Left lung (tissue), 10 donors: Measurements from ENCODE around the gene CYP11A1. TPM values are rescaled to one million over a fixed set of nuclear protein-coding genes. Genes with fewer than 3 reads are reported as not detected.
A peak's percentile ranks its signal among the peaks of the same experiment; 100 is the strongest.

Source experiments
- ATAC-seq: fragments of 200-7000 bp; cut with Tn5 transposase; one replicate; pipeline ENCODE4 v1.9.1; 2020; ENCODE audit warnings: moderate library complexity
- DNase-seq, 4 donors: peaks; one replicate each; pipeline ENCODE4 v3.0.0-alpha.2; 2013 to 2020
- H3K27ac ChIP-seq, 2 donors: fragments of 200-600 bp; sonication (generic) in 1 of 2; one replicate each; pipeline versions ENCODE4 v1.5.0 to v1.8.0; 2020 to 2021
- H3K27me3 ChIP-seq, 2 donors: fragments of 200-600 bp; sonication (generic) in 1 of 2; one replicate each; pipeline versions ENCODE4 v1.5.0 to v1.8.0; 2020 to 2021
- H3K36me3 ChIP-seq, 2 donors: fragments of 200-600 bp; sonication (generic) in 1 of 2; one replicate each; pipeline versions ENCODE4 v1.5.0 to v1.8.0; 2020 to 2021
- H3K4me1 ChIP-seq, 2 donors: fragments of 200-600 bp; one replicate each; pipeline ENCODE4 v1.8.0; 2021
- H3K4me3 ChIP-seq, 2 donors: fragments of 200-600 bp; sonication (generic) in 1 of 2; one replicate each; pipeline versions ENCODE4 v1.5.0 to v1.8.0; 2020 to 2021; ENCODE audit warnings: mild to moderate bottlenecking in 1 of 2
- H3K9me3 ChIP-seq, 2 donors: fragments of 200-600 bp; sonication (generic) in 1 of 2; one replicate each; pipeline versions ENCODE4 v1.5.0 to v1.8.0; 2020 to 2021
- CTCF ChIP-seq, 2 donors: fragments of 200-600 bp; sonication (generic) in 1 of 2; IDR thresholded peaks; one replicate each; pipeline versions ENCODE4 v1.5.0 to v1.8.0; 2021; ENCODE audit warnings: antibody characterized with exemption in 2 of 2
- intact Hi-C, 2 donors: fragments of 100-400 bp; cut with DNase I; formaldehyde crosslinking; loops; one replicate each; pipeline versions ENCODE4 v1.11.2 to v1.14.2; 2022
- polyA plus RNA-seq, 6 donors: library from polyadenylated mRNA; unstranded; fragments of 120-200 nt; gene quantifications; one replicate each; pipeline ENCODE4 v1.2.1, GENCODE V29; 2013; ENCODE audit not compliant: insufficient read length in 6 of 6
- total RNA-seq, 2 donors: library from RNA; stranded (reverse); fragmentation: NEBNext Ultra II Directional; extraction: Animal tissue kit (Norgen Biotek cat#: 25700); gene quantifications; one replicate each; pipeline ENCODE4 v1.2.1, GENCODE V29; 2021
- donor health status: DM: no; HTN: yes; CAD: no.
- donor health status: DM: no; HTN: no; CAD: no.

CYP11A1 gene
- total and polyA plus RNA-seq, 8 donors = 0.34 to 1.3 (median 0.61) TPM

DNA sequence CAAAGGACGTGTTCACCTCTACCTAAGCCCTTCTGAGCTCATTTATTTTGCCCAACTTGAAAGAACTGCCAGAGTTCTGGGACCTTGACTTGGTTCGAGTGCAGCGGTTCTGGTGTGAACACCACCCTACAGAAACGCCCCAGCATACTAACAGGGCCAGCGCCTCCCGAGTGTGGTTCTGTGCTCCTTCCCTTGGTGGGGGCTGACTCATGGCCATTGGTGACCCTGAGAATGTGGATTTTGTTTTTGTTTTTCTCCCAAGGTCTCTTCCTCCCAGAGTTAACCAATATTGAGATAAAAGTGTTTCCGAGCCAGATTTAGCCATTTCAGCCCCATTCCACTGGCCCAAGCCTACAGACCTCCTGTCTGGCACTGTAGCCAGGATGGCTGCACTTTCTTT is 38.4 kb upstream of the CYP11A1 start:
- Histone ChIP-seq H3K27ac (no peak overlapping the region), H3K27me3 (no peaks in the 10 kb centered on the region), H3K9me3 (no peaks in the 10 kb centered on the region), H3K4me3 (no peak overlapping the region), H3K4me1 (peaks cover 5 to 28% of the 10 kb centered on the region in 2 donors), H3K36me3 (peaks cover 0 to 9% of the 10 kb centered on the region in 2 donors)
- TF ChIP-seq CTCF (IDR thresholded peaks at IDR 0.05) = no peak
- no peak for DNase-seq
- intact Hi-C loops = no loop called here
- no peak for ATAC-seq

DNA sequence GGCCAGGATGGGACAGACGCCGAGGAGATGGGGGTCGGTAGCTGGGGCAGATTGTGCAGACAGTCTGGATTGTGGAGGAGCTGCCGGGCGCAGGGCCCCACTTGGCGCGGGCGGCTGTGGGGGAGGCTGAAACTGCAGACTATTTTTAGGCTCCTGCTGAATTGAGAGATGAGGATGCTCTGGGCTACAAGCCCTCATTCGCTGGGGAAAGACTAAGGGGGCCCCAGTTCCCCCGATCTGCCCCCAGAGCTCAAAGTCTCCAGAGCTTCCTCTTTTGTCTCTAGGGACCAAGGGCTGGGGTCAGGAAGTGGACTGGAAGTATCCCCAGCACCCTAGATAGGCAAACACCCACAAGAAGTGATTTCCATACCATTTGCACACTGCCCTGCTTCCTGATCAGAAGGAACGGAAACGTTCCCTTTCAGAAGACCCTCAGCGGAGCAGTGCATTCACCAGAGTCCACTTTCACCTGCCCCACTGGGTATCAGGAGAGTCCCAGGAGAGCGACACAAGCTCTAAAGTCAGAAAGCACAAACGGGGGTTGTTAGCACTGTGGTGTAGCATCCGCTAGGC is 36.6 kb upstream of the CYP11A1 start:
- Histone ChIP-seq H3K27me3 (peaks cover 0 to 8% of the 10 kb centered on the region in 2 donors), H3K4me3 (no peak overlapping the region), H3K36me3 (no peaks in the 10 kb centered on the region), H3K27ac (peak overlapping the region in 1 of 2 donors; percentile 72), H3K9me3 (no peaks in the 10 kb centered on the region), H3K4me1 (peaks cover 5 to 37% of the 10 kb centered on the region in 2 donors)
- intact Hi-C loops = no loop called here
- no peak for TF ChIP-seq CTCF (IDR thresholded peaks at IDR 0.05)
- DNase-seq (no peak), ATAC-seq (no peak)

- intact Hi-C loops = no loop called here
- TF ChIP-seq CTCF (IDR thresholded peaks at IDR 0.05) = no peak
- no peak overlapping the region for H3K4me3 ChIP-seq
- H3K36me3 ChIP-seq = no peaks in the 10 kb centered on the region
- peak overlapping the region in 1 of 2 donors; percentile 72 for H3K27ac ChIP-seq
- H3K9me3 ChIP-seq = no peaks in the 10 kb centered on the region
- peaks cover 0 to 8% of the 10 kb centered on the region in 2 donors for H3K27me3 ChIP-seq
- H3K4me1 ChIP-seq = peaks cover 5 to 37% of the 10 kb centered on the region in 2 donors
- DNase-seq = no peak
- no peak for ATAC-seq
Observed at GRCh38 chr15:74403588-74403919, 36.1 kb upstream of the CYP11A1 start.

DNA sequence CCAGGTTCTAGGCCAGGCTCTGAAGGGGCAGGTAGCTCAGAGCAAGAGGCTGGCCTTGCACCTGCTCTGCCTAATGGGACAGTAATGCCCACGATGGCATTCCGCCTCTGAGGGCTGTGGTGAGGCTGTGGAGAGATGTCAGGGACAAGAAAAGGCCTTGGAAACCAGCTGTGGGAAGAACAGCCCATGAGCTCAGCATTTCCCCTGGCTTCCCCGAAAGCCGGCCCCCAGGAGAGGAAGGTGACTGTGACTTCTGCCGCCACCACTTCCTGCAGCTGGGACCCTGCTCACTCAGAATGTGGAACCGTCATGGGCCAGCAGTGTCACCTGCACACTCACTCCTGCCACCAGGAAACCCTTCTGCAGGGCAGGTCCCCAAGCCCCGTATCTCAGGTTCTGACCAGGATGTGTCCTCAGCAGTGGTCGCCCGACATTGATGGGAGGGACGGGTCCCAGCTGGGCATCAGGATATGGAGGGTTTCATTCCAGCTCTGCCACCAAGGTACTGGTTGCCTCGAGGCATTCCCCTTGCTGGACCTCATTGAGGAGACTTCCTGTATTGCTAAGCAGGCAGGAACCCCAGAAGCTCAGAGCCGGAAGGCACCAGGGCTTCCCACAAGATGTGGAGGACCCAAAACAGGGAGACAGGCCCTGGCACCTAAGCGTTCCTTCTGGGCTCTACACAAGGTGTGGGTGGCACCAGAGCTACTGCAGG is 35.6 kb upstream of the CYP11A1 start:
- DNase-seq = peak in 1 of 4 donors; percentile 85
- H3K27me3 ChIP-seq = peaks cover 0 to 8% of the 10 kb centered on the region in 2 donors
- H3K27ac ChIP-seq = peak overlapping the region in 1 of 2 donors; percentile 72
- ATAC-seq = no peak
- no peaks in the 10 kb centered on the region for H3K36me3 ChIP-seq
- H3K4me1 ChIP-seq = peaks cover 5 to 37% of the 10 kb centered on the region in 2 donors
- TF ChIP-seq CTCF (IDR thresholded peaks at IDR 0.05) = no peak
- no peak overlapping the region for H3K4me3 ChIP-seq
- intact Hi-C loops = no loop called here
- no peaks in the 10 kb centered on the region for H3K9me3 ChIP-seq

GRCh38 chr15:74402337-74402841 is 34.9 kb upstream of the CYP11A1 start:
- intact Hi-C loops = no loop called here
- no peak overlapping the region for H3K4me3 ChIP-seq
- H3K36me3 ChIP-seq = no peaks in the 10 kb centered on the region
- no peak for TF ChIP-seq CTCF (IDR thresholded peaks at IDR 0.05)
- no peak for ATAC-seq
- H3K4me1 ChIP-seq = peaks cover 5 to 37% of the 10 kb centered on the region in 2 donors
- no peak for DNase-seq
- H3K27ac ChIP-seq = peak overlapping the region in 1 of 2 donors; percentile 72
- H3K27me3 ChIP-seq = peaks cover 0 to 8% of the 10 kb centered on the region in 2 donors
- no peaks in the 10 kb centered on the region for H3K9me3 ChIP-seq
